Stomach (tissue), 9 donors: ENCODE data around the gene KCNN3. TPM values are rescaled to one million over a fixed set of nuclear protein-coding genes. Genes with fewer than 3 reads are reported as not detected.

Source experiments
- DNase-seq, 2 donors: peaks; one replicate each; pipeline versions ENCODE4 v3.0.0 to v3.0.0-alpha.2; 2013 to 2019
- H3K27ac ChIP-seq, 5 donors: fragments of 200-600 bp in 4 of 5; sonication (generic) in 4 of 5; one replicate each; pipeline ENCODE4 v1.5.1; 2013 to 2019; ENCODE audit warnings: mild to moderate bottlenecking in 1 of 5, moderate library complexity in 1 of 5
- H3K27me3 ChIP-seq, 3 donors: fragments of 200-600 bp; sonication (generic); one replicate each; pipeline ENCODE4 v1.5.1; 2017 to 2019; ENCODE audit warnings: mixed run types in 1 of 3
- H3K36me3 ChIP-seq, 4 donors: fragments of 200-600 bp; sonication (generic); 1 replicate in 3 of 4; 2 replicates in 1 of 4; pipeline ENCODE4 v1.5.1; 2016 to 2019
- H3K4me1 ChIP-seq, 4 donors: fragments of 200-600 bp; sonication (generic); one replicate each; pipeline ENCODE4 v1.5.1; 2016 to 2019
- H3K4me3 ChIP-seq, 4 donors: fragments of 200-600 bp; sonication (generic) in 3 of 4; one replicate each; pipeline ENCODE4 v1.5.1; 2016 to 2019; ENCODE audit warnings: mild to moderate bottlenecking in 1 of 4
- H3K9me3 ChIP-seq, 4 donors: fragments of 200-600 bp; sonication (generic); one replicate each; pipeline ENCODE4 v1.5.1; 2016 to 2019
- EP300 ChIP-seq: sonication (generic); formaldehyde crosslinking; IDR thresholded peaks from one replicate; pipeline ENCODE4 v1.6.1; 2017; ENCODE audit warnings: antibody characterized with exemption
- POLR2A ChIP-seq, 4 donors: fragments of 450-650 bp; IDR thresholded peaks; one replicate each; pipeline ENCODE4 v1.6.1; 2016; ENCODE audit warnings: antibody characterized with exemption in 4 of 4, control low read depth in 2 of 4, mild to moderate bottlenecking in 1 of 4, moderate library complexity in 1 of 4
- POLR2AphosphoS5 ChIP-seq, 3 donors: sonication (generic); formaldehyde crosslinking; IDR thresholded peaks; one replicate each; pipeline ENCODE4 v1.6.1; 2016; ENCODE audit warnings: antibody characterized with exemption in 3 of 3
- WGBS, 5 donors: extraction: QIAGEN DNeasy Blood & Tissue Kit in 3 of 5; methylation state at CpG; one replicate each; pipeline versions ENCODE4 v1.1.5 to v1.1.7; 2013 to 2018; 5-methylcytosine and 5-hydroxymethylcytosine counted together
- intact Hi-C: fragments of 100-400 bp; cut with DNase I; formaldehyde crosslinking; loops from one replicate; pipeline ENCODE4 v1.15.1; 2023; ENCODE audit warnings: low total_unique reads
- polyA plus RNA-seq, 3 donors: library from polyadenylated mRNA; stranded (reverse); fragments of 200-250 nt; gene quantifications; one replicate each; pipeline ENCODE4 v1.2.3, GENCODE V29; 2013
- total RNA-seq, 5 donors: library from RNA; depleted of rRNA; stranded (reverse); fragments of >200 nt; gene quantifications; one replicate each; pipeline versions ENCODE4 v1.1.0 to v1.2.3, GENCODE V29; 2014 to 2016
- TF ChIP-seq, protein P1 (sequence below), 7 experiments: fragments of 450-650 bp in 4 of 7; fragments of 200-600 bp in 3 of 7; sonication (generic) in 3 of 7; IDR thresholded peaks; one replicate each; pipeline ENCODE4 v1.5.1; 2016 to 2019; ENCODE audit warnings: antibody characterized with exemption in 7 of 7, control low read depth in 2 of 7, mild to moderate bottlenecking in 1 of 7
- donor health status: healthy with polysubstance abuse.
- donor health status: Bipolar disorder and iron deficiency.
- donor health status: healthy.

The KCNN3 gene
- total and polyA plus RNA-seq, 8 donors = 0.19 to 10.7 (median 2.3) TPM

DNA sequence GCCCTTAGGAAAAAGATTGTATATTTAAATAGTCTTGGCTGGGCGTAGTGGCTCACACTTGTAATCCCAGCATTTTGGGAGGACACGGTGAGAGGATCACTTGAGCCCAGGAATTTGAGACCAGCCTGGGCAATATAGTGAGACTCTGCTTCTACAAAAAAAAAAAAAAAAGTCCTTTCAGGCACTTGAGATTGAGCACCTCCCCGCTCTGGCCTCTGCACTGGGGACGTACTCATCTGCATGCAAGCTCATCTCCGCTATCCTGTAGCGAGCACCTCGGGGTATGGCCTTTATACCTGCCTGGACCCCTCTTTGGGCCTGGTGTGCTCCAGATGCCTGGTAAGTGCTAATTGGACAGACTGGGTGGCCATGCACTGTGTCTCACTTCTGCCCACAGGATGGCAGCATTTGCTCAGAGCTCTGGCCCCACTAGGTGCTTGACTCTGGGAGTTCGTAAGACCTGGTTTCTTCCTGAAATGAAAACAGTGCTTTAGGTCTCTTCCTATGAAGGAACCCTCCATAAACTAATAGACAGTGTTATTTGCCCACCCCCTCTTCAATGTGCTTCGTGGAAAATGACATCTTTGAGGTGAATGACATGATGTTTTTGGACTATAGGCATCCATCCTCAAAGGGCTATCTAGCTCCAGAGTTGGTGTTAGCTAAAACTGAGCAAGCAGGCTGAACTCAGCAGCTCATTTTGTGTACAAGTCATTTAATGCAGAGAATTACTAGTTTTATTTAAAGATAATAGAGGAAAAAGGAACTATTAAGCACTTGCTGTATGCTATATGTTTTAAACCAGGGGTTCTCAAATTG lies 200.4 kb downstream of the KCNN3 start:
- H3K4me3 ChIP-seq = no peak overlapping the region
- no peak for TF ChIP-seq EP300
- TF ChIP-seq POLR2AphosphoS5 (IDR thresholded peaks at IDR 0.05) = no peak
- no peak for TF ChIP-seq POLR2A (IDR thresholded peaks at IDR 0.05)
- TF ChIP-seq, protein P1, sequence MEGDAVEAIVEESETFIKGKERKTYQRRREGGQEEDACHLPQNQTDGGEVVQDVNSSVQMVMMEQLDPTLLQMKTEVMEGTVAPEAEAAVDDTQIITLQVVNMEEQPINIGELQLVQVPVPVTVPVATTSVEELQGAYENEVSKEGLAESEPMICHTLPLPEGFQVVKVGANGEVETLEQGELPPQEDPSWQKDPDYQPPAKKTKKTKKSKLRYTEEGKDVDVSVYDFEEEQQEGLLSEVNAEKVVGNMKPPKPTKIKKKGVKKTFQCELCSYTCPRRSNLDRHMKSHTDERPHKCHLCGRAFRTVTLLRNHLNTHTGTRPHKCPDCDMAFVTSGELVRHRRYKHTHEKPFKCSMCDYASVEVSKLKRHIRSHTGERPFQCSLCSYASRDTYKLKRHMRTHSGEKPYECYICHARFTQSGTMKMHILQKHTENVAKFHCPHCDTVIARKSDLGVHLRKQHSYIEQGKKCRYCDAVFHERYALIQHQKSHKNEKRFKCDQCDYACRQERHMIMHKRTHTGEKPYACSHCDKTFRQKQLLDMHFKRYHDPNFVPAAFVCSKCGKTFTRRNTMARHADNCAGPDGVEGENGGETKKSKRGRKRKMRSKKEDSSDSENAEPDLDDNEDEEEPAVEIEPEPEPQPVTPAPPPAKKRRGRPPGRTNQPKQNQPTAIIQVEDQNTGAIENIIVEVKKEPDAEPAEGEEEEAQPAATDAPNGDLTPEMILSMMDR (IDR thresholded peaks at IDR 0.05) = peak in 5 of 7 experiments; percentile 47 to 72 (median 64)
- H3K9me3 ChIP-seq = no peaks in the 10 kb centered on the region
- WGBS, 5 donors = 47 to 60% (median 56%) methylated on average over 9 of the region's 9 CpGs
- H3K27ac ChIP-seq = no peak overlapping the region
- H3K27me3 ChIP-seq = no peaks in the 10 kb centered on the region
- H3K4me1 ChIP-seq = no peaks in the 10 kb centered on the region
- DNase-seq = peak; percentile 71 to 92
- no peaks in the 10 kb centered on the region for H3K36me3 ChIP-seq
- intact Hi-C loops = loop anchor here (5.0 kb wide), 1 partner anchor 208 kb away; no protein-coding TSS in a partner anchor

DNA sequence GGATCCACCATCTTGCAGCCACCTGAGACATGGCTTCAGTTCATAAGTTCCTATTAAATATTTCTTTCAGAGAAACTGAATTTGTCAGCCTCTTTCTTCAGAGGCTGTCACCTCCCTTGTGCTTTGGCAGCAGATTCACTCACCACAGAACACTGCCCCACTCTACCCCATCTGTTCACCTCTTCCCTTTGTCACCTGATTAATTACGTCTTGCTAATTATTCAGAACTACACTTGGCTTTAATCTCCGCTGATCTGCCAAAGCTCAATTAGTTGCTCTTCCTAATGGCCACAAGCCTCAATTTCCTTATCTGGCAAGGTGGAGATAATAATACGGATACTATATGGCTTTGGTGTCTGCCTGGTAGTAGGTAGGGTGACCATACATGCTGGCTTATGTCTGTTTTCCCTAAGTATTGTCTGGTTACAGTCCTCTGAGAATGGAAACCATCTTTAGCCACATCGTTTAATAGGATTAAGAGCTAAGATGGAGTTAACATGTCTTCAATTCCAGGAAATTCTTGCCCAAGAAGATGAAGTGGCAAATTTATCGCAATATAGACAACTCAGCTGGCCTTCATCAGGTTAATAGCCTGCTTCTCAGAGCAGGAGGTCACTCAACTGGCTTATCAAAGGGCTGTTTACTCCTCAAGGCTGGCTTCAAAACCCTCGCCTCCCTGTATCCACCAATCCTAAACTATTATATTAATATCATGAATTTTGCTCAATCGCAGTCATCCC lies 203.9 kb downstream of the KCNN3 start:
- Histone ChIP-seq H3K27ac (no peak overlapping the region), H3K4me3 (no peak overlapping the region), H3K9me3 (no peaks in the 10 kb centered on the region), H3K27me3 (no peaks in the 10 kb centered on the region), H3K36me3 (no peaks in the 10 kb centered on the region), H3K4me1 (no peaks in the 10 kb centered on the region)
- 62 to 75% (median 73%) methylated on average over 7 of the region's 7 CpGs for WGBS, 5 donors
- TF ChIP-seq, protein P1 (IDR thresholded peaks at IDR 0.05) = no peak
- no peak for TF ChIP-seq EP300
- no peak for TF ChIP-seq POLR2A (IDR thresholded peaks at IDR 0.05)
- TF ChIP-seq POLR2AphosphoS5 (IDR thresholded peaks at IDR 0.05) = no peak
- no peak for DNase-seq
- intact Hi-C loops = loop anchor here (5.0 kb wide), 1 partner anchor 211 kb away; no protein-coding TSS in a partner anchor

DNA sequence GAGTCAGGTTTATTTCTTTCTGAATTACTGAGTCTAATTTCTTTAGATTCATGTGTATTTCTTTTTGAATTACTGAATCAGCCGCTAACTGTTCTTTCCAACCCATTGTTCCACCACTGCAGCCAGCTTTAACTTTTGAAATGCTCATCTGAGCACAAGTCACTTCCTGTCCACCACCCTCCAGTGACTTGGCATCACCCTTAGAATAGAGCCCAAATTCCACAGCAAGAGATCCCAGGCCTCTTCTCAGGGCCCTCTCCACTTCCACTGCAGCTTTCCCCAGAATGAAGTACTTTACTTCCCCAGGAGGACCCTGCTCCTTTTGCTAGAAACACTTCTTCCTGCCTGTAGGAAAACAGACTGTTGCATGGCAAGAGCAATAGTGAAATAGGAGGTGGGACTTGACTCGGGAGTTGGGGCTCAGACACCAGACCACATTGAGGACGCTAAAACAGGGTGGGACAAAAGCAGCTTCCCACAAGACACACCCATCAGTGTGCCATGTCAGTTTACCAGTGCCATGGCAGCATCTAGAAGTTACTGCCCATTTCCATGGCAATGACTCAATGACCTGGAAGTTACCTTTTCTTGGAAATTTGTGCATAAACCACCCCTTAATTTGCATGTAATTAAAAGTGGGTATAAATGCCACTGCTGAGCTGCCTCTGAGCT lies 205.6 kb downstream of the KCNN3 start:
- Histone ChIP-seq H3K36me3 (no peaks in the 10 kb centered on the region), H3K4me1 (no peaks in the 10 kb centered on the region), H3K27ac (no peak overlapping the region), H3K4me3 (no peak overlapping the region), H3K27me3 (peaks cover 0 to 4% (median 0%) of the 10 kb centered on the region in 3 donors), H3K9me3 (no peaks in the 10 kb centered on the region)
- WGBS, 5 donors = 65 to 76% (median 73%) methylated on average over 3 of the region's 3 CpGs
- no peak for DNase-seq
- TF ChIP-seq, protein P1 (IDR thresholded peaks at IDR 0.05) = no peak
- no peak for TF ChIP-seq POLR2A (IDR thresholded peaks at IDR 0.05)
- TF ChIP-seq EP300 = no peak
- TF ChIP-seq POLR2AphosphoS5 (IDR thresholded peaks at IDR 0.05) = no peak
- intact Hi-C loops = loop anchor here (5.0 kb wide), 1 partner anchor 213 kb away; no protein-coding TSS in a partner anchor

- H3K27me3 ChIP-seq = peaks cover 0 to 8% (median 5%) of the 10 kb centered on the region in 3 donors
- H3K36me3 ChIP-seq = no peaks in the 10 kb centered on the region
- intact Hi-C loops = no loop called here
- peak in 1 of 2 donors; percentile 16 for DNase-seq
- H3K9me3 ChIP-seq = no peaks in the 10 kb centered on the region
- H3K4me3 ChIP-seq = no peak overlapping the region
- no peaks in the 10 kb centered on the region for H3K4me1 ChIP-seq
- no peak overlapping the region for H3K27ac ChIP-seq
- WGBS, 5 donors = 10 to 24% (median 14%) methylated on average over 2 of the region's 2 CpGs
- TF ChIP-seq, protein P1 (IDR thresholded peaks at IDR 0.05) = no peak
- no peak for TF ChIP-seq POLR2AphosphoS5 (IDR thresholded peaks at IDR 0.05)
- TF ChIP-seq EP300 = no peak
- TF ChIP-seq POLR2A (IDR thresholded peaks at IDR 0.05) = no peak
Observed at GRCh38 chr1:154663471-154664060, 206.5 kb downstream of the KCNN3 start.
